HG03196 (cell line): Measurements from ENCODE around the gene TANC2.

Source experiments
- ATAC-seq: cut with Tn5 transposase; IDR thresholded peaks from one replicate; pipeline ENCODE4 v1.9.1; 2021; ENCODE audit not compliant: unreplicated experiment

TANC2 gene

DNA sequence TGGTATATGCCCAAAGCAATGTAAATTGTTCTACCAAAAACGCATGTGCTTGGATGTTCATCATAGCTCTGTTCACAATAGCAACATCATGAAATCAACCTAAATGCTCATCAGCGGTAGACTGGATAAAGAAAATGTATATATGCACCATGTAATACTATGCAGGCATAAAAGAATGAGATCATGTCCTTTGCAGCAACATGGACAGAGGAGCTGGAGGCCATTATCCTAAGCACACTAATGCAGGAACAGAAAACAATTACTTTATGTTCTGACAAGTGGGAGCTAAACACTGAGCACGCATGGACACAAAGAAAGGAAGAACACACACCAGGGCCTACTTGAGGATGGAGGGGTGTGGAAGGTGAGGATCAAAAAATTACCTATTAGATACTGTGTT, 33.7 kb downstream of the TANC2 start:
- no peak for ATAC-seq

DNA sequence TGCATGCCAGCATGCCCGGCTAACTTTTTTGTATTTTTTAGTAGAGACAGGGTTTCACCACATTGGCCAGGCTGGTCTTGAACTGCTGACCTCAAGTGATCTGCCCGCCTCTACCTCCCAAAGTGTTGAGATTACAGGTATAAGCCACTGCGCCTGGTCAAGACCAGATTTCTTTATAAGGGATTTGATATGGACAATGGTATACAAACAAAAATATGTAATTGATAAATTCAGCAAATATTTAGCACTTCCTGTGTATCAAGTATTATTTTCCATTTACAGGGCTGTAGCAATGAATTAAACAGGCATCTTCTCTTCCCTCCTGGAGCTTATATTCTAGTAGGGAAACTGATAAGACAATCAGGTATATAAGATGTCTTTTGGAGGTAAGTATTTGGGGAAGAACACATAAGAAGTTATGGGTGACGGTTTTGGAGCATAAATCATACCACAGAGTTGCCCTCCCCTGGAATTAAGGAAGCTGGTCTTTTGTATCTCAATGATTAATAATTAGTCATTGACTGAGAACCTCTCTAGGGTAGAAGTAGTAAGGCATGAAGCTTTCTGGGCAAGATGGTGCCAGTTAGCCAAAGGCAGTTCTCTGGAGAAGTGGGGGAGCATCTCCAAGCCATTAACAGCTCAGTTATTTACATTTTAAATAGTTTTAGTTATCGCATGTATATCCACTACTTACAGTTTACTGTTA, 35.8 kb downstream of the TANC2 start:
- ATAC-seq = no peak

DNA sequence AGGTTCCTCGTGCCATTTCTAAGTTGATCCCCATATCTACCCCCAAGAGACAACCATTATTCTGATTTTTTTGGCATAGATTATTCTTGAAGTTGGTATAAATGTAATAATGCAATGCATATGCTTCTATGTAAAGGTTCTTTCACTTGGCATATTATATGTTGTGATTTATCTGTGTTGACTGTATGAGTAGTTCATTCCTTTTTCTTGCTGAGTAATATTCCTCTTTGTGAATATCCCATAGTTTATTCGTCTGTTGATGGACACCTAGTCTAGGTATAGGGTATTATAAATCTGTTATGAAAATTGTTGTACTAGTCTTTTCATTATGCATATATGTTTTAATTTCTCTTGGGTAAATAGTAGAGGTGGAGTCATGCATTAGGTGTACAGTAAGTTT, 36.6 kb downstream of the TANC2 start:
- ATAC-seq = no peak

DNA sequence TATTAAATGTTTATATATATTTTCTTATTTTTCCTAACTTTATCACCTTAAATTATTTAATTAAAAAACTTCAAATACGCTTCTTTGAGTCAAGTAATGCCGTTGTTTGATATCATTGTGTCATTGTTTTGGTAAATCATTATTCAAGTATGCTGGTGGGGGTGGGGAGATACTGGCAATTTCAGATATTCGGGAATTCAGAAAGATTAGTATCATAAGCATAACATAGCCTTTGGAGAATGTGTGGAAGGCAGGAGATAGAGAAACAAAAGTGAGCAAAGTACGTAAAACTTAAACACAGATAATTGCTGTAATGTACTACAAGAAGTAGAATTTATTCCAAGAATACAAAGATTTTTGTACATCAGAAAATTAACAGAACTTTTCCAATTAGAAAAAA, 49.8 kb downstream of the TANC2 start:
- no peak for ATAC-seq
